IPS-11a (cell line): ENCODE data around the gene MTNR1A.
"Not testable (repeated sequence)": the region's sequence is repeated elsewhere in the genome, so short reads cannot be mapped to it uniquely, and the experiment has no call there.

Experiments used
- H3K4me3 ChIP-seq: one replicate; pipeline ENCODE4 v1.5.1; 2013; ENCODE audit warnings: low read depth, low read length, control low read depth

The MTNR1A gene

DNA sequence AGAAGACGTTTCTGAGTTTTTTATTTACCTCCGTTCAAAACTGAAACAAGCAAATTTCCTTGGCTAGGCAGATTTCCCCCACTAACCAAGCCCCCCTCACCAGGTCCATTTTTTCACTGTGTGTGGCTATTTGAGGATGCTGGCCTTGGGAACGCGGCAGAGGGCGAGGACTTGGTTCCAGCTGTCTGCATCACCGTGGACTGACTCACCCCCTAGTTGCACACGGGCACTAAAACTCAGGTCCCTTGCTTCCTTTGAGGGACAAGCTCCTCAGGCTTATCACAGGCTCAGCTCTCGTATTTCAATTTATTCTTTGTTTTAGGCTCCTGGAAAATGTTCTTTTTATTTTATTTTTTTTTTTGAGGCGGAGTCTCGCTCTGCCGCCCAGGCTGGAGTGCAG, 8.4 kb upstream of the MTNR1A start:
- H3K4me3 ChIP-seq = no peak overlapping the region

DNA sequence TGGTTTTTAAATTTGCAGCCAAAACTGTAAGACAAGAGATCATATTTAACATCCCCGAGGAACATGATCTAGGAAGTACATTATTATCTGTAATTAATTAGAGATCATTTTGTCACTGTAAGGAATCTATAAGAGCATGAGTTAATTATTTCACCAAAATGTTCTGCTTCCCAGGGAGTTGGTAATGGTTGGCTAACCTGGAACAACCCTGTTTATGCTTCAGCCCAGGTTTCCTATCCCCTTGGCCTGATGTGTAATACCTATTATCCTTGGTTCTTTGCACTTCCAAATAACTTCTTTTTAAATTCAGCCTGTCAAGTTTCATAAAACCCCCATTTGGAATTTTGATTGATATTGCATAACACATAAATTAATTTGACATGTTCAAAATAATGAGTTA, 6.4 kb upstream of the MTNR1A start:
- H3K4me3 ChIP-seq = no peak overlapping the region

DNA sequence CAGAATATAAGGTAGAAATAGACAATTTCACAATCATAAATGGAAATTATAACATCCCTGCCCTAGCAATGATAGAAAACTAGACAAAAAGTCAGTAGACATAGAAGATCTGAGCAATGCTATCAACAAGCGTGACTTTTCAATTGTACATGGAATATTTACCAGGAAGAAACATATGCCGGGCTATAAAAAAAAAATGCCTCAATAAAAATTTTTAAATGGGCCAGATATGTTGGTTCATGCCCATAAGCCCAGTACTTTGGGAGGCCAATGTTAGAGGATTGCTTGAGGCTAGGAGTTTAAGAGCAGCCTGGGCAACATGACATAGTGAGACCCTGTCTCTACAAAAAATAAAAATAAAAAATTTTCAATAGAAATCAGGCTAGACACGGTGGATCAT, 5.3 kb upstream of the MTNR1A start:
- H3K4me3 ChIP-seq = no peak overlapping the region

DNA sequence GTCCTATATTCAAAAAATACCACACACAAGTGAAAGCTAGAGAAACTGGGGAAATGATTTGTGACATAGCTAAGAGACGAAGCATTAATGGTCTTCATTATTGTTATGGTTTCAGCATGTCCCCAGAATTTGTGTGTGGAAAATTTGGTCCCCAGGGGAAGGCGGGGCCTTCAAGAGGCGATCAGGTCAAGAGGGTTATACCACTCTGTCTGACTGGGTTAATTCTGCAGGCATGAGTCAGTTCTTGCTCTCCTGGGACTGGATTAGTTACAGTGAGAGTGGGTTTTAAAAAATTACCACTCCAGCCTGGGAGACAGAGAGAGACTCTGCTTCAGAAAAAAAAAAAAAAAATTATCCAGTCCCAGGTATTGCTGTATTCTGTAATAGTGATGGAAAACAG, 2.1 kb upstream of the MTNR1A start:
- no peak overlapping the region for H3K4me3 ChIP-seq

DNA sequence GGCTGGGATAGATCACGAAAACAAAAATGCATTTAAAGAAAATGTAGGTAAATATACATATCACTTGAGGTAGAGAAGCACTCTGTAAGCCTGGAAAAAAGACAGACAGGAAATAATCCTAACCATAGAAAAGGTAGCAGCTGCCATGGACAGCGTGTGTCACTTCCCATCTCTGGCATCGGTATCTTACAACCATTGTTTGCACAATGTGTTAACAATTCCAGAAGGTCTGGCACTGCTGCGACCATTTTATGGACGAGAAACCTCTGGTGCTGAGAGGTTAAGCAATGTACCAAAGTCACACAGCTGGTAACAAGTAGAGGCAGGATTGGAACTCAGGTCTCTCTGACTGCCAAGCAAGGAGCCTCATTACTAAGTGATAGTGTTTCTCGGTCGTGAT, 1.7 kb upstream of the MTNR1A start:
- no peak overlapping the region for H3K4me3 ChIP-seq

DNA sequence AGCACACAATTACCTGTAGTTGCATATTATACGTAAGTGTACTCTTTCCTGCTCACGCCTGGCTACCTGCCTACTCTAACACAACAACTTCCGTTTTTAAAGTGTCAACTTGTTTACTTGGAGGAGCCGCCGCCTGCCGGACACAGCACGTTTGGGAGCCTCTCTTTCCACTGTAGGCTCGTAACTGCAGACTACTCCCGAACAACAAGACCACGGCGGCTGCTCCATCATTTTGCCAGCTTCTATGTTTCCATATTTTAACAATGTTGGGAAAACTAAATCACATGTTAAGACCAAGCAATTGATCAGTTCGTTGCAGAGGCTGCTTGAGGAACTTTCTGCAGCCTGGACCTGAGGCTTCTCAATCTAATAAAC, 841 bp downstream of the MTNR1A start:
- H3K4me3 ChIP-seq = peak overlapping the region; percentile 56

DNA sequence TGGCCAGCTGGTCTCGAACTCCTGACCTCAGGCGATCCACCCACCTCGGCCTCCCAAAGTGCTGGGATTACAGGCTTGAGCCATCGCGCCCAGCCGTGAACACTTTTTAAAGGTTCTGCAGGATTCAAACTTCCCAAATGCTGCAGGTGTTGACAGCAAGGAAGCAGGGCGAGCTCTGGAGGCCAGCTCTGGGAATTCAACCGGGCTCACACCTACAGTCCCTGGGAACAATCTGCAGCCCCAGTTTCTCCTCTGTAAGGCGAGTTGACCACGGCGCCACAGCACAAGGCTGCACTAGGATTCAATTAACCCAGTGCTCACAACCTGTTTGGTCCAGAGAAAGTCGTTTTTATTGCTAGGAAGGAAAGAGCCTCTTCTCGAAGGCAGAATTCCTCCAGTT, 1.6 kb downstream of the MTNR1A start:
- H3K4me3 ChIP-seq = no peak overlapping the region

DNA sequence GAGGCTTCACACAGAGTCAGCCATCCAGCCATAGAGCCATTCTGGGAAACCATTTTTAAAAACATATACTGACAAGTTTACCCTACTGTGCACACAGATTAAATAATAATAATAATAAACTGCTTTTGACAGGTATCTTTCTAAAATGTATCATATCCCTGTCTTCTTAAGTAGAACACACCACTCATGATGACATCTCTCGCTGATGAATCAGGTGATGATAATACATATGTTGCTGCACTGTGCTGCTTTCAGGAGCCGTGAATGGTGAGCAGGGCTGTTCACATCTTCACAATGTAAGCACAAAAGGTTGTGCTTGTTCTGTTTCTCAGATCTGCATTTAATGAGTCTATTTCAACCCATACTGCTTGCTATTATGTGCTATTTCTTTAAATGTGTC, 3.5 kb downstream of the MTNR1A start:
- H3K4me3 ChIP-seq = no peak overlapping the region

DNA sequence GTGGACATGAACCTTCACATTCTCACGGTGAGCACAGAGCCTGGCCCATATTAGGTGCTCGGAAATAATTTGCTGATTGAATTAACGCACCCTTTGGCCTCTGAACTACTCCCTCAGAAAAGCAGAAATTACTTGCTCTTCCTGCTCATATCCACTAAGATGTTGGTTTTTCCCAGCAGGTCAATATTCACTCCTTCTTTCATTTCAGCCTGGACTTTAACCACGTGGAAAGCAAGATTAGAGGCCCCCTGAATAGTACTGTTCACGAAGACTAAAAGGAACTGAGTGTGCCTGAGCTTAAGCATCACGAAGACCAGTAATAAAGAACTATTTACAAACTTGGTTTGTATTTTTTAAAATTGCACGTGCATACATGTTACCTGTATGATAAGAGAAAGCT, 9.9 kb downstream of the MTNR1A start:
- H3K4me3 ChIP-seq = no peak overlapping the region

DNA sequence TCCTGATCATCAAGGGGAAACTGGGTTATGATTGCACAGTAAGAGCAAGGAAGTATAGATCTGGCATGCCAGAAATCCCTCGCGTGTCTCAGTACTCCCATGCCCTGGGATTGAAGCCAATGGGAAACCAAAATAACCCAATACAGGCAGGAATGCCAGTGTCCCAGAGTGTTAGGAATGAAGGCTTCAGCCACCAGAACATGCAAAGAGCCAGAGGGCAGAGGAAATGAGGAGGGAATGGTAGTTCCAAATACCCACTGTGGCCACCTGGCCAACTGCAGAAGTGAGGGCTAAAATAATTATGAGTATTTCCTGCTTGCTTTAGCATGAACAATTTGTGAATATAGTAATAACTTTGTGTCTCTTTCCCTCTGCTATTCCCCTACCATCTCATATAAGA, 12.2 kb downstream of the MTNR1A start:
- H3K4me3 ChIP-seq = no peak overlapping the region

DNA sequence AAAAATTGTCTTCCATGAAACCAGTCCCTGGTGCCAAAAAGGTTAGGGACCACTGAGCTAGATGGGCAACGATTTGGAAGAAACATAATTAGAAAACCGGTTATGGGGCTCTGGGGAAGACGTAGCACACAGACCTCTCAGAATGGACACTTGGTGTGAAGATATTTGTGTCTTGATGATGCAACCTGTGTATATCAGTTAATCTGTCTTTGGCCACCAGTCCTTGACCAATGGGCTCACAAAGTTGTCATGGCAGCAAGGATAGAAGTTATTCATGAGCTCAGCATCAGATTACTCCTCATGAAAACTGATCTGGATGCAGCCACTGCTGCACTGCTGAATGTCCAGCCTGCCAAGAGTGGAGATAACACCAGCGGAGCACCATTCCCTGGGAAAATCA, 13.6 kb downstream of the MTNR1A start:
- H3K4me3 ChIP-seq = no peak overlapping the region

DNA sequence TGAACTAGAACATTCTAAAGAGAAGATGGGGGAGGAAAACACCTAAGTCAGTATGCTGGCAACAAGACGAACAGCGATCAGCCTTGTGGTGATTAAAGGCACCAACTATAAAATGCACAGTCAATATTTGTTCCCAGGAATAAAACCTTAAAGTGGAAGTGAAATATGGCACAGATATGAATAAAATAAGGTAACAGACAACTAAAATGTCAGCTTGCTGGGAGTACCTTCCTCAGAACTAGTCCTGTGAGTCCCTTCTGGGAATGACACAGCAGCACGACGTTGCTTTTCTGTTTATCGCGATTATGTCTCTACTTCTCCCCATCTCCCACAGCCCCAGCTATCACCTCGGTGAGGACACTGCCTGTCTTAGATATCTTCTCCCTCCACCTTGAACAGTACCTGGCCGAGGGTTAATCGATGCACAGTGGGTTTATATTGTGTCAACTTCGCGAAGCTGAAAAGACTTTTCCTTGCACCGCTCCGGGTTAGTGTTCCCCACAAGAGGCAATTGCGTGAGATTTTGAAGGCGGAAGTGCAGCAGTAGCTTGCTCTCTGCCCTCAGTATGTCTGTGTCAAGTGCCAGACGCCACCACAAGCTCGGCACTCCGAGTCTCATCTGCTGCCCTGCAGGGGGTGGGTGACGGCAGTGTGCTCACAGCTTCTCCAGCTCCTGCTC, 17.4 kb downstream of the MTNR1A start:
- H3K4me3 ChIP-seq = no peak overlapping the region

DNA sequence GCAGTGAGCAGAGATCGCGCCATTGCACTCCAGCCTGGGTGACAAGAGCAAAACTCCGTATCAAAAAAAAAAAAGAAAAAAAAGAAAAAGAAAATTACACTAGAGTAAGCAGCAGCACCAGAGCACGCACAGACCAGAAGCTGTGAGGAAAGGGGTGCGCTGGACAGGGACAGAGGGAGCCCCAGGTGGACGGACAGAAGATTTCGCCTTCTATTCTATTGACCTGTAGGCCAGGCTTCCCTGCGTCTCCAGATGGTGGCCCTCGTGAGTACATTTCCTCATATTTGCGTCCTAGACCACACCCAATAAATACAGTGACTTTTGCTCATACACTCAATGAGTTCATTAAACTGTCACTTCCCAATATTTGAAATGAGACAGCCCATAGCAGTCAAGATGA, 19.1 kb downstream of the MTNR1A start:
- H3K4me3 ChIP-seq = no peak overlapping the region

DNA sequence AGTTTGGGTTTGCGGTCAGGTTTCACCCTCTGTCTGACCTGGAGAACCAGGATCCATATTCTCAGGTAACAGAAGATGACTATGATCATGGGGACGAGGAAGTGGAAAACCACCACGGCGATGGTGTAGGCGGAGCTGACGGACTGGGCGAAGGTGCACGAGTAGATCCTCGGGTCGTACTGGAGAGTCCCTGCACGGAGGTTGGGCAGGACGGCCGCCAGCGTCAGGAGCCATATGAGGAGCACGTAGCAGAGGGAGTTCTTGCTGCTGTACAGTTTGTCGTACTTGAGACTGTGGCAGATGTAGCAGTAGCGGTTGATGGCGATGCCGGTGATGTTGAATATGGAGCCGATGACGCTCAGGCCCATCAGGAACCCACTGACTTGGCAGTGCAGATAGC, 21.3 kb downstream of the MTNR1A start:
- no peak overlapping the region for H3K4me3 ChIP-seq

DNA sequence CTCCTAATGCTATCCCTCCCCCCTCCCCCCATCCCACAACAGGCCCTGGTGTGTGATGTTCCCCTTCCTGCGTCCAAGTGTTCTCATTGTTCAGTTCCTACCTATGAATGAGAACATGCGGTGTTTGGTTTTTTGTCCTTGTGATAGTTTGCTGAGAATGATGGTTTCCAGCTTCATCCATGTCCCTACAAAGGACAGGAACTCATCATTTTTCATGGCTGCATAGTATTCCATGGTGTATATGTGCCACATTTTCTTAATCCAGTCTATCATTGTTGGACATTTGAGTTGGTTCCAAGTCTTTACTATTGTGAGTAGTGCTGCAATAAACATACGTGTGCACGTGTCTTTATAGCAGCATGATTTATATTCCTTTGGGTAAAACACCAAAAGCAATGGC, 31.4 kb downstream of the MTNR1A start:
- not testable (repeated sequence) for H3K4me3 ChIP-seq

DNA sequence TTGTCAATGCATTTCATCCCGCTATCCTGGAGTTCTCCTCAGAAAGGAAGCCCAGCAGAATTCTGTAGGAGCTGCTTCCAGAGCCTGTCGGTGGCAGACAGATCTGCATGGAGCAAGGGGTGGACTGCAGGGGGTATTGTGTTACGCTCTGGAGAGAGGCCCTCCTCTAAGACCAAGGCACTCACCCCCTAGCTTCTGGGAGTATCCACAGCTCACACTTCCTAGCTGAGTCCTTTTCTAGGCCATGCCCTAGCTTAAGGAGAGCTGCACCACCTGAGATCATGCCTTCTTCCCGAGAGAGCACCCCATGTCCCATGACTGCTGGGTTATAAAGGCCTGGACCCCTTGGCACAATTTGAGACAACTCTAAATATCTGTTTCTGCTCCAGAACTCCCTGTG, 39.1 kb downstream of the MTNR1A start:
- no peak overlapping the region for H3K4me3 ChIP-seq

DNA sequence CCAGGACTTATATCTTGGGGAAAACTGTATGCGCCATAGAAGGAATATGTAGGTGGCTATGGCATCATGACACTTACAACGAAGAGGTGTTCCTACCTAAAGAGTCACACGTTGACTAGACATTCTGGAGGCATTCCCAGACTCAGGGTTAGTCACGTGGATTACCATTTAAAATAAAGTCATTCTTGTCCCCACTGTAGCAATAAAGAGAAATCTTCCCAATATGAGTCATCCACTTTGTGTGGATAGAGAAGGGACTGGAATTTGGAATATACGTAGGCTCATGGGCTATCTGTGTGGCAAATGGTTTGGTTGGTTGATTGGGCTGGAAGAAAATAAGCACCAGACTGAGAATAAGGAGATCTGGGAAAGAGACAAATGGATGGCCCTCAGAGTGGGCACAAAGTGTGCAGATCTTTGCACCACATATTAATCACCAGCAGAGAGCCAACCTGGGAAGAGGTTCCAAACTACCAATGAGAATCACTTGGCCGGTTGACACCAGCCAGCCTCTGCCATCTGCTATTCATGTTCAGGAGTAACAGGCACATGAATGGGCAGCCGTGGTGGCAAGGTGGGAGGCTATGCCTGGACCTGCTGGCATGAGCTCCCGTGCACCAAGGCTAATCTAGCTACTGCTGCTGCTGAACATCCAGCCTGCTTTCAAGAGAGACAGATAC, 41.0 kb downstream of the MTNR1A start:
- H3K4me3 ChIP-seq = no peak overlapping the region

DNA sequence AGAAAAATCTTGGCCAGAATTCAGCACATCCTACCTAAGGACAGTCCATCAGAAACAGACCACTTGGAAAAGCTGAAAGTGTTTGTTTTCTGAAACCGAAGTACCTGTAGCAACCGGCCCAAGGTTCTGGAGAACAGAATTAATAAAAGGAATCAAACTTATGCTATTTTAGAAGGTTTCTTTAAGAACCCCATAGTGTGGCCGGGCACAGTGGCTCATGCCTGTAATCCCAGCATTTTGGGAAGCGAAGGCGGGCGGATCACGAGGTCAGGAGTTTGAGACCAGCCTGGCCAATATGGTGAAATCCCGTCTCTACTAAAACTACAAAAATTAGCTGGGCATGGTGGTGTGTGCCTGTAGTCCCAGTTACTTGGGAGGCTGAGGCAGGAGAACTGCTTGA, 50.6 kb downstream of the MTNR1A start:
- H3K4me3 ChIP-seq = not testable (repeated sequence)

DNA sequence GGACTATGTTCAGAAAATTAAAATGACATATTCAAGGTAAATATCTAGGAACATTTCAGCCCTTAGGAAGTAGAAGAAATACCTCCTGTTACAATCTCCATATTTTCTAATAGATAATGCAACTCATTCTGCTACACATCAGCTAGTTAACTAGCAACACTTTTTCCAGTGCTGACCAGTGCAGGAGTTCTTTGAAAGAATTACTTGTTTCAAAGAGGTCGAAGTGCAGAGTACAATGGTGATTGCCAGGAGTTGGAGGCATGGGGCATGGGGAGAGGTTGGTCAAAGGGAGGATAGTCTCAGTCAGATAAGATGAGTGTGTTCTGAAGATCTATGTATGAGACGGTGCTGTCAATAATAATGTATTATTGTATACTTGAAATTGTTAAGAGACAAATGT, 53.1 kb downstream of the MTNR1A start:
- no peak overlapping the region for H3K4me3 ChIP-seq

DNA sequence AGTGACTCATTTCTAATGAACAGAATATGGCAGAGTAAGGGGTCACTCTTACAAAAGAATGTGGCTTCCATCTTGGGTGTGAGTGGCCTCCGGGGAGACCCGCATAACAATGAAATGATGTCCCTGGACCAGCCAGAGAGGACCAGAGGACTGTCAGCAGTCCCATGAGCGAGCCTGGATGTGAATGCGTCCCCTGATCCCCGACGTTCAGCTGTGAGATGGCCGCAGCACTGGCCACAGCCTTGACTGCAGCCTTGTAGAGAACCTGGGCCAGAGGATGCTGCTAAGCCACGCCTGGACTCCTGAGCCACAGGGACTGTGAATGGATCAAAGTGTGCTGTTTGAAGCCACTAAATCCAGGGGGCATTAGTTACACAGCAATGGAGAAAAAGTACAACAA, 53.8 kb downstream of the MTNR1A start:
- H3K4me3 ChIP-seq = no peak overlapping the region

DNA sequence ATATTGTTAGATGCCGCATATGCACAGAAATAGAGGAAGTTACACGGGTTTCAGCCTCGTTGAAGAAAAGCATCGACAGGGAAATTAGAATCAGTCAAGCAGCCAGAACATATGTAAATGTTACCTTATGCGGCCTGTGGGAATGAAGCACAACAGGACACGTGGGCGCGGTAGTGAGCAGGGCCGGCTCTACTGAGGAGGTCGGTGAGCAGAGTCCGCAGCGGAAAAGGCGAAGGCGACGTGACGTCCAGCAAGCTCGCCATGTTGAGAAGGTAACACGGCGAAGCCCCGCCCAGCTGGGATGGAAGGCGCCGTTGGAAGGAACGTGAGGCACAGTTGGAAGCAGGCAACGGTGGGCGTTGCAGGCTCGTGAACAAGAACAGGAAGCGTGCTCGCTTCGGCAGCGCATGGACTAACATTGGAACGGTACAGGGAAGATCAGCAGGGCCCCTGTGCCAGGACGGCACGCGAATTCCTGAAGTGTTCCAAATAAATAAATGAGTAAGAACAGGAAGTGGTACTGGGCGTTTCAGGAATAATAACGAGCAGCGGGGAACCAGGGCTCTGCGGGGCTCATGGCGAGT, 54.6 kb downstream of the MTNR1A start:
- H3K4me3 ChIP-seq = no peak overlapping the region

DNA sequence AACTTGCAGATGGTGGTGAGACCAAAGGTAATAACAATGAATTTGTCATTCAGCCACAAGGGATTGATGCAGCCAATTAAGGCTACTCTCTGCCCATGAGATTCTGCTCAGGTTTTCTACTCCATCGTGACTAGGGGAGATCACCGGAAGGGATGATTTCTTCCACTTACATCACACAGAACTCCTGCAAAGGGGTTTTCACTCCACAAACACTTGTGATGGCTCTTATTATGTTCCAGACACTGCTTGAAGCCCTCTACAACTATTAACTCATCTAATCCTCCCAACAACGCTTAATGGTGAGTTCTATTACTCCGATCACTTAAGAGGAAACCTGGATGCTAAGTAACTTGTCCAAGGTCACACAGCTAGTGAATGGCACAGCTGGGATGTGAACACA, 55.9 kb downstream of the MTNR1A start:
- H3K4me3 ChIP-seq = no peak overlapping the region

DNA sequence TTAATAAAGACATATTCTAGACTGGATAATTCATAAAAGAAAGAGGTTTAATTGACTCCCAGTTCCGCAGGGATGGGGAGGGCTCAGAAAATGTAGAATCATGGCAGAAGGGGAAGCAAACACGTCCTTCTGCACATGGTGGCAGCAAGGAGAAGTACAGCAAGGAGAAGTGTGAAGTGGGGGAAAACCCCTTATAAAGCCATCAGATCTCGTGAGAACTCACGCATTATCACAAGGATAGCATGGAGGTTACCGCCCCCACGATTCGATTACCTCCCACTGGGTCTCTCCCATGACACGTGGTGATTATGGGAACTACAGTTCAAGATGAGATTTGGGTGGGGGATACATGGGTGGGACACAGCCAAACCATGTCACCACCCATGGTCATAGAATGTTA, 58.3 kb downstream of the MTNR1A start:
- no peak overlapping the region for H3K4me3 ChIP-seq
